Mesangial cell (primary cell): ENCODE data around the gene SNX13. TPM values are rescaled to one million over a fixed set of nuclear protein-coding genes. Genes with fewer than 3 reads are reported as not detected.

Experiments
- total RNA-seq: library from RNA; depleted of rRNA; stranded (reverse); fragments of >200 nt; gene quantifications from 2 replicates; pipeline ENCODE4 v1.2.3, GENCODE V29; 2015

Gene SNX13, protein sequence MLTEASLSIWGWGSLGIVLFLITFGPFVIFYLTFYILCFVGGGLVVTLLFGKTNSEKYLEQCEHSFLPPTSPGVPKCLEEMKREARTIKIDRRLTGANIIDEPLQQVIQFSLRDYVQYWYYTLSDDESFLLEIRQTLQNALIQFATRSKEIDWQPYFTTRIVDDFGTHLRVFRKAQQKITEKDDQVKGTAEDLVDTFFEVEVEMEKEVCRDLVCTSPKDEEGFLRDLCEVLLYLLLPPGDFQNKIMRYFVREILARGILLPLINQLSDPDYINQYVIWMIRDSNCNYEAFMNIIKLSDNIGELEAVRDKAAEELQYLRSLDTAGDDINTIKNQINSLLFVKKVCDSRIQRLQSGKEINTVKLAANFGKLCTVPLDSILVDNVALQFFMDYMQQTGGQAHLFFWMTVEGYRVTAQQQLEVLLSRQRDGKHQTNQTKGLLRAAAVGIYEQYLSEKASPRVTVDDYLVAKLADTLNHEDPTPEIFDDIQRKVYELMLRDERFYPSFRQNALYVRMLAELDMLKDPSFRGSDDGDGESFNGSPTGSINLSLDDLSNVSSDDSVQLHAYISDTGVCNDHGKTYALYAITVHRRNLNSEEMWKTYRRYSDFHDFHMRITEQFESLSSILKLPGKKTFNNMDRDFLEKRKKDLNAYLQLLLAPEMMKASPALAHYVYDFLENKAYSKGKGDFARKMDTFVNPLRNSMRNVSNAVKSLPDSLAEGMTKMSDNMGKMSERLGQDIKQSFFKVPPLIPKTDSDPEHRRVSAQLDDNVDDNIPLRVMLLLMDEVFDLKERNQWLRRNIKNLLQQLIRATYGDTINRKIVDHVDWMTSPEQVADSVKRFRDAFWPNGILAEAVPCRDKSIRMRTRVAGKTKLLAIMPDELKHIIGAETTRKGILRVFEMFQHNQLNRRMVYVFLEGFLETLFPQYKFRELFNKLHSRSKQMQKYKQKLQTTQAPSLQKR
- 15.2 and 20.9 TPM in 2 replicates for total RNA-seq

DNA sequence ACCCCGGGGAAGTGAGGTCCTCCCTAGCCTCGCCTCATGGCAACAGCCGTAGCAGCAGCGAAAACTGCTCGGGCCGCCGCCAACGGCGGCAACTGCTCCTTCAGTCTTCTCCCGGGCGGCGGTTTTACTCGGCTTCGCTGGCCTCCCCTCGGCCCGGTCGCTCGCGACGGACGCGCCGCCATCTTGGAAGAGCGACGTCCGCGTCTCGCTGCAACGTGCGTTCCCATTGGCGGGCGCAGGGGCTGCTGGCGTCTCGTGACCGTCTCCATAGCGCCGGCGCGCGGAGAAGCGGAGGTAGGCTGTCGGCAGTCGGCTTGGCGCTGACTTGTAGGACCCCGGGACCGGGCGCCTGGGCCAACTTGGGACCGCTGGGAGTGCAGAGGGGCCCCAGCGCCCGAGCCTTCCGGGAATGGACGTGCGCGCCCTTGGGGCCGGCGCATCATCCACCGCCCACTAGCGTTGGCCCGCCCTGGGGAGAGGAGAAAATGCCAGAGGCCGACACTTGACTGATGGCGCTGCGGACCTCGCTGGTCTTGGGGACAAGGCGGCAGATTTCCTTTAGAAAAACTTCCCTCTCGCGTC lies at the start of gene SNX13:
Gene SNX13 (minus strand): TSS at position 193 of the 582 bp plus-strand sequence. CDS start 199 bp downstream, outside the sequence.

Other genes with a start within 250 kb of the SNX13 start
- gene PRPS1L1, start 87.4 kb upstream of the SNX13 start, total RNA-seq = not detected in 2 replicates